SH-SY5Y (cell line): ENCODE data around the gene SGCD.

Experiments
- GATA2 ChIP-seq: IDR thresholded peaks from 2 replicates; pipeline ENCODE4 v1.6.1; 2011; ENCODE audit warnings: mild to moderate bottlenecking, low read depth, low read length
- GATA3 ChIP-seq: IDR thresholded peaks from 2 replicates; pipeline ENCODE4 v1.6.1; 2011; ENCODE audit warnings: low read depth, mild to moderate bottlenecking, low read length, moderate library complexity

DNA sequence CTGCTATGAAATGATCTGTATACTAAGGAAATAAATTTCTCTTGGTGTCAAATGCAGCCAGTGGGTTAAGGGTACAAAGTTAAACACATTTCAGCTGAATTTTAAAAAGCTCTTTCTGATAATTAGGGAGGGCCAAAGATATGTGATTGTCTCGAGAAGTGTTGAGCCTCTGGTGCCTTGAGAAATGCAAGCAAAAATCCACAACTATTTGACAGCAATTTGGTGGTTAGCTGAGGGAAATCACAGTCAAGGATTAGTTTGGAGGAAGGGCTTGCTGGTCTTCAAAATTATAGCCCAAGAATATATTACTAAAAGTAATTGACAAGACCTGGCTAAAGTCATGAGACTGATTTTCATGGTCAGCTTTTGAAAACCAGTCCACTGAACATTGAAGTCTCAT, 267.4 kb downstream of the SGCD start:
- TF ChIP-seq GATA2: no peak
- TF ChIP-seq GATA3: no peak
